ENCODE results near the gene UGT1A7. TPM values are rescaled to one million over a fixed set of nuclear protein-coding genes. Genes with fewer than 3 reads are reported as not detected.

Gene UGT1A7
- total RNA-seq, 1 donor from 2014 or later = not detected

GRCh38 chr2:233799716-233800115 is 118.0 kb downstream of the UGT1A7 start:
- no peak overlapping the region for H3K27ac Mint-ChIP-seq
- ChIA-PET POLR2A (no interaction called here), CTCF (no interaction called here)
- no peak for DNase-seq
- H3K27me3 Mint-ChIP-seq = peaks cover 16% of the 10 kb centered on the region
- H3K4me1 Mint-ChIP-seq = no peaks in the 10 kb centered on the region
- peaks cover 2% of the 10 kb centered on the region for H3K9me3 Mint-ChIP-seq
- no peak overlapping the region for H3K4me3 Mint-ChIP-seq
- intact Hi-C loops (cut with micrococcal nuclease) = no loop called here
- H3K36me3 Mint-ChIP-seq (ENCODE audit: low read depth) = no peaks in the 10 kb centered on the region
- TF ChIP-seq CTCF (IDR thresholded peaks at IDR 0.05) = no peak
- no peak for ATAC-seq (ENCODE audit: low read depth)

- no peak overlapping the region for H3K27ac Mint-ChIP-seq
- ChIA-PET POLR2A (no interaction called here), CTCF (no interaction called here)
- H3K27me3 Mint-ChIP-seq = peaks cover 16% of the 10 kb centered on the region
- DNase-seq (peak; percentile 7), ATAC-seq (ENCODE audit: low read depth) (no peak)
- intact Hi-C loops (cut with micrococcal nuclease) = no loop called here
- no peaks in the 10 kb centered on the region for H3K36me3 Mint-ChIP-seq (ENCODE audit: low read depth)
- no peak overlapping the region for H3K4me3 Mint-ChIP-seq
- TF ChIP-seq CTCF (IDR thresholded peaks at IDR 0.05) = no peak
- no peaks in the 10 kb centered on the region for H3K4me1 Mint-ChIP-seq
- H3K9me3 Mint-ChIP-seq = peaks cover 2% of the 10 kb centered on the region
Measured at GRCh38 chr2:233800208-233800607, 118.5 kb downstream of the UGT1A7 start.

GRCh38 chr2:233801357-233802131 is 119.8 kb downstream of the UGT1A7 start:
- no peak overlapping the region for H3K4me3 Mint-ChIP-seq
- DNase-seq (no peak), ATAC-seq (ENCODE audit: low read depth) (no peak)
- POLR2A ChIA-PET = no interaction called here
- peaks cover 16% of the 10 kb centered on the region for H3K27me3 Mint-ChIP-seq
- intact Hi-C loops (cut with micrococcal nuclease) = no loop called here
- H3K27ac Mint-ChIP-seq = no peak overlapping the region
- no peak for TF ChIP-seq CTCF (IDR thresholded peaks at IDR 0.05)
- no peaks in the 10 kb centered on the region for H3K4me1 Mint-ChIP-seq
- CTCF ChIA-PET = no interaction called here
- H3K36me3 Mint-ChIP-seq (ENCODE audit: low read depth) = no peaks in the 10 kb centered on the region
- H3K9me3 Mint-ChIP-seq = peaks cover 2% of the 10 kb centered on the region

GRCh38 chr2:233802132-233802815 is 120.6 kb downstream of the UGT1A7 start:
- H3K36me3 Mint-ChIP-seq (ENCODE audit: low read depth) = no peaks in the 10 kb centered on the region
- no peak for ATAC-seq (ENCODE audit: low read depth)

More at GRCh38 chr2:233802132-233802815, 120.6 kb downstream of the UGT1A7 start:
- TF ChIP-seq CTCF (IDR thresholded peaks at IDR 0.05) = no peak
- peaks cover 16% of the 10 kb centered on the region for H3K27me3 Mint-ChIP-seq
- intact Hi-C loops (cut with micrococcal nuclease) = no loop called here
- DNase-seq = no peak
- ChIA-PET CTCF (no interaction called here), POLR2A (no interaction called here)
- H3K27ac Mint-ChIP-seq = no peak overlapping the region
- no peaks in the 10 kb centered on the region for H3K4me1 Mint-ChIP-seq
- H3K4me3 Mint-ChIP-seq = no peak overlapping the region
- peaks cover 2% of the 10 kb centered on the region for H3K9me3 Mint-ChIP-seq
